ENCODE results near the gene SLC17A3.

SLC17A3 gene

DNA sequence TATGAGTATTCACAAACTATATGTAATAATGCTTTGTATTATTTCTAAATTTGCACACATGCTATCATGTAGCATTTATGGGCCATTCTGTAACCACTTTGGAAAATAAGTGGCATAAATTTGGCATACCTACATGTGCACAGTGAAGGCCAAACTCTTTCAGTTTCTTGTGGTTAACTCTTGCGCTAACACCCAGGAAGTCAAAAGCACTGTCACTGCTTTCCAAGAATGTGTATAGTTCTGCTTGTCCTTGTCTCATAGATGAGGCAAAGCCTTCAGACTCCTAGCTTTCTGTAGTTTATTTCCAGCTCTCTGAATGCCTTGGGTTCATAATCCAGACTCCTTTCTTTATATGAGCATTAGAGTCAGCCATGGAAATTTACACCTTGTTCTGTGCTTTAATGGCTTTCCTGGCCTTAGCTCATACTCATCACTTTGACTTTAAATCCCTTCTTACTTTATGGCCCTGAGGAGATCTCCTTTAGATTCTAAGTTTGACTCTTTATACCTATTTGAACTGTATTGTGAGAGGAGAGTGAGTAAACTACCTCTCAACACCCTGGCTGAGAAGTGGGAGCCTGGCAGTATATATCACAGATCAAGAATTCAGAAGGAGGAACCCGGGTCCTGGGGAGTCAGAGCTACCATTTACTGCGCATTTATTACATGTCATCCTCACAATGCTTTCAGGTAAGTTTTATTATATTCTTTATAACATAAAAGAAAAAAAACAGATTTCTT lies 949 bp upstream of the SLC17A3 start:
- no CpG with 5 or more reads among the region's 3 CpGs for WGBS (ENCODE audit: extremely low coverage, insufficient coverage, low lambda C conversion rate)
- H4K8ac ChIP-seq (ENCODE audit: low read depth, low read length): no peak overlapping the region

GRCh38 chr6:25872814-25873213 lies 1.2 kb downstream of the SLC17A3 start:
- H2BK15ac ChIP-seq (replicated peaks; ENCODE audit: low read depth): no peak overlapping the region
- no peaks in the 10 kb centered on the region for H3K36me3 ChIP-seq (ENCODE audit: control insufficient read depth, insufficient read depth, low read length)
- no CpG with 5 or more reads among the region's 1 CpG for WGBS (ENCODE audit: extremely low coverage, insufficient coverage, low lambda C conversion rate)
- no peak overlapping the region for H4K8ac ChIP-seq (ENCODE audit: low read depth, low read length)
- no peaks in the 10 kb centered on the region for H3K27me3 ChIP-seq (ENCODE audit: insufficient read depth, low read length, poor library complexity)
- no peaks in the 10 kb centered on the region for H3K79me2 ChIP-seq (ENCODE audit: control insufficient read depth, insufficient read depth, low read length)
- DNase-seq: peak; percentile 39
- H2AK5ac ChIP-seq (ENCODE audit: low read length): no peak overlapping the region
- H3K18ac ChIP-seq (ENCODE audit: low read length): no peak overlapping the region
- no peak overlapping the region for H3K56ac ChIP-seq (ENCODE audit: low read length)
- no peak overlapping the region for H3K4me3 ChIP-seq (ENCODE audit: low read length)
- no peak overlapping the region for H3K23ac ChIP-seq (ENCODE audit: low read length)
- no peak overlapping the region for H2BK120ac ChIP-seq (ENCODE audit: low read depth, low read length)
- H3K4ac ChIP-seq (ENCODE audit: low read depth, low read length): no peak overlapping the region
- no peak overlapping the region for H4K5ac ChIP-seq (ENCODE audit: low read length)
- no peak overlapping the region for H3K9ac ChIP-seq (ENCODE audit: low read length)
- no peak overlapping the region for H2BK5ac ChIP-seq (ENCODE audit: low read length)
- H3K4me1 ChIP-seq (ENCODE audit: control insufficient read depth, low read depth, low read length): no peaks in the 10 kb centered on the region
- H3K4me2 ChIP-seq (ENCODE audit: low read length): no peak overlapping the region
- no peak overlapping the region for H3K27ac ChIP-seq (ENCODE audit: low read depth, low read length)
- no peaks in the 10 kb centered on the region for H3K79me1 ChIP-seq (ENCODE audit: low read length)

More for the DNA sequence above, 949 bp upstream of the SLC17A3 start:
- H2BK5ac ChIP-seq (ENCODE audit: low read length): no peak overlapping the region
- H4K5ac ChIP-seq (ENCODE audit: low read length): no peak overlapping the region
- no peaks in the 10 kb centered on the region for H3K79me1 ChIP-seq (ENCODE audit: low read length)
- DNase-seq: no peak
- H2AK5ac ChIP-seq (ENCODE audit: low read length): no peak overlapping the region
- H3K4me2 ChIP-seq (ENCODE audit: low read length): no peak overlapping the region
- no peaks in the 10 kb centered on the region for H3K4me1 ChIP-seq (ENCODE audit: control insufficient read depth, low read depth, low read length)
- no peak overlapping the region for H3K4ac ChIP-seq (ENCODE audit: low read depth, low read length)
- H3K18ac ChIP-seq (ENCODE audit: low read length): no peak overlapping the region
- H3K36me3 ChIP-seq (ENCODE audit: control insufficient read depth, insufficient read depth, low read length): no peaks in the 10 kb centered on the region
- no peaks in the 10 kb centered on the region for H3K27me3 ChIP-seq (ENCODE audit: insufficient read depth, low read length, poor library complexity)
- no peak overlapping the region for H3K56ac ChIP-seq (ENCODE audit: low read length)
- no peak overlapping the region for H2BK120ac ChIP-seq (ENCODE audit: low read depth, low read length)
- no peak overlapping the region for H3K23ac ChIP-seq (ENCODE audit: low read length)
- no peak overlapping the region for H2BK15ac ChIP-seq (replicated peaks; ENCODE audit: low read depth)
- H3K79me2 ChIP-seq (ENCODE audit: control insufficient read depth, insufficient read depth, low read length): no peaks in the 10 kb centered on the region
- H3K4me3 ChIP-seq (ENCODE audit: low read length): no peak overlapping the region
- H3K9ac ChIP-seq (ENCODE audit: low read length): no peak overlapping the region
- H3K27ac ChIP-seq (ENCODE audit: low read depth, low read length): no peak overlapping the region

GRCh38 chr6:25869840-25870239 lies 4.2 kb downstream of the SLC17A3 start:
- no peak overlapping the region for H2BK120ac ChIP-seq (ENCODE audit: low read depth, low read length)
- H3K4me1 ChIP-seq (ENCODE audit: control insufficient read depth, low read depth, low read length): no peaks in the 10 kb centered on the region
- H3K4me2 ChIP-seq (ENCODE audit: low read length): no peak overlapping the region
- no peak overlapping the region for H2BK5ac ChIP-seq (ENCODE audit: low read length)
- H3K4ac ChIP-seq (ENCODE audit: low read depth, low read length): no peak overlapping the region
- WGBS (ENCODE audit: extremely low coverage, insufficient coverage, low lambda C conversion rate): no CpG with 5 or more reads among the region's 1 CpG
- no peak overlapping the region for H2BK15ac ChIP-seq (replicated peaks; ENCODE audit: low read depth)
- no peaks in the 10 kb centered on the region for H3K27me3 ChIP-seq (ENCODE audit: insufficient read depth, low read length, poor library complexity)
- no peaks in the 10 kb centered on the region for H3K79me2 ChIP-seq (ENCODE audit: control insufficient read depth, insufficient read depth, low read length)
- H4K8ac ChIP-seq (ENCODE audit: low read depth, low read length): no peak overlapping the region
- H3K4me3 ChIP-seq (ENCODE audit: low read length): no peak overlapping the region
- no peaks in the 10 kb centered on the region for H3K36me3 ChIP-seq (ENCODE audit: control insufficient read depth, insufficient read depth, low read length)
- H4K5ac ChIP-seq (ENCODE audit: low read length): no peak overlapping the region
- no peak overlapping the region for H3K18ac ChIP-seq (ENCODE audit: low read length)
- no peak overlapping the region for H2AK5ac ChIP-seq (ENCODE audit: low read length)
- no peak overlapping the region for H3K56ac ChIP-seq (ENCODE audit: low read length)
- H3K9ac ChIP-seq (ENCODE audit: low read length): no peak overlapping the region
- no peak overlapping the region for H3K23ac ChIP-seq (ENCODE audit: low read length)
- no peak overlapping the region for H3K27ac ChIP-seq (ENCODE audit: low read depth, low read length)
- no peaks in the 10 kb centered on the region for H3K79me1 ChIP-seq (ENCODE audit: low read length)
- no peak for DNase-seq

GRCh38 chr6:25868436-25869183 lies 5.4 kb downstream of the SLC17A3 start:
- H2BK120ac ChIP-seq (ENCODE audit: low read depth, low read length): no peak overlapping the region
- H3K79me1 ChIP-seq (ENCODE audit: low read length): no peaks in the 10 kb centered on the region
- no peak overlapping the region for H3K4me2 ChIP-seq (ENCODE audit: low read length)
- H3K18ac ChIP-seq (ENCODE audit: low read length): no peak overlapping the region
- no peaks in the 10 kb centered on the region for H3K79me2 ChIP-seq (ENCODE audit: control insufficient read depth, insufficient read depth, low read length)
- H4K8ac ChIP-seq (ENCODE audit: low read depth, low read length): no peak overlapping the region
- no peak overlapping the region for H3K23ac ChIP-seq (ENCODE audit: low read length)
- DNase-seq: no peak
- no peak overlapping the region for H3K27ac ChIP-seq (ENCODE audit: low read depth, low read length)
- H3K36me3 ChIP-seq (ENCODE audit: control insufficient read depth, insufficient read depth, low read length): no peaks in the 10 kb centered on the region
- H3K56ac ChIP-seq (ENCODE audit: low read length): no peak overlapping the region
- H3K4ac ChIP-seq (ENCODE audit: low read depth, low read length): no peak overlapping the region
- H4K5ac ChIP-seq (ENCODE audit: low read length): no peak overlapping the region
- H3K27me3 ChIP-seq (ENCODE audit: insufficient read depth, low read length, poor library complexity): no peaks in the 10 kb centered on the region
- H3K4me3 ChIP-seq (ENCODE audit: low read length): no peak overlapping the region
- no peak overlapping the region for H2BK15ac ChIP-seq (replicated peaks; ENCODE audit: low read depth)
- no peak overlapping the region for H2BK5ac ChIP-seq (ENCODE audit: low read length)
- H2AK5ac ChIP-seq (ENCODE audit: low read length): no peak overlapping the region
- no peak overlapping the region for H3K9ac ChIP-seq (ENCODE audit: low read length)
- H3K4me1 ChIP-seq (ENCODE audit: control insufficient read depth, low read depth, low read length): no peaks in the 10 kb centered on the region
- no CpG with 5 or more reads among the region's 3 CpGs for WGBS (ENCODE audit: extremely low coverage, insufficient coverage, low lambda C conversion rate)

GRCh38 chr6:25866011-25866410 lies 8.0 kb downstream of the SLC17A3 start:
- no peak overlapping the region for H3K27ac ChIP-seq (ENCODE audit: low read depth, low read length)
- H2BK120ac ChIP-seq (ENCODE audit: low read depth, low read length): no peak overlapping the region
- no peaks in the 10 kb centered on the region for H3K4me1 ChIP-seq (ENCODE audit: control insufficient read depth, low read depth, low read length)
- WGBS (ENCODE audit: extremely low coverage, insufficient coverage, low lambda C conversion rate): no CpG with 5 or more reads among the region's 3 CpGs
- DNase-seq: no peak
- no peak overlapping the region for H3K56ac ChIP-seq (ENCODE audit: low read length)
- H3K9ac ChIP-seq (ENCODE audit: low read length): no peak overlapping the region
- no peaks in the 10 kb centered on the region for H3K36me3 ChIP-seq (ENCODE audit: control insufficient read depth, insufficient read depth, low read length)
- H2BK5ac ChIP-seq (ENCODE audit: low read length): no peak overlapping the region
- H3K27me3 ChIP-seq (ENCODE audit: insufficient read depth, low read length, poor library complexity): no peaks in the 10 kb centered on the region
- no peak overlapping the region for H2BK15ac ChIP-seq (replicated peaks; ENCODE audit: low read depth)
- H3K4me2 ChIP-seq (ENCODE audit: low read length): no peak overlapping the region
- H3K4me3 ChIP-seq (ENCODE audit: low read length): no peak overlapping the region
- no peak overlapping the region for H2AK5ac ChIP-seq (ENCODE audit: low read length)
- H4K5ac ChIP-seq (ENCODE audit: low read length): no peak overlapping the region
- no peak overlapping the region for H3K18ac ChIP-seq (ENCODE audit: low read length)
- H3K23ac ChIP-seq (ENCODE audit: low read length): no peak overlapping the region
- no peak overlapping the region for H4K8ac ChIP-seq (ENCODE audit: low read depth, low read length)
- H3K4ac ChIP-seq (ENCODE audit: low read depth, low read length): no peak overlapping the region
- H3K79me2 ChIP-seq (ENCODE audit: control insufficient read depth, insufficient read depth, low read length): no peaks in the 10 kb centered on the region
- H3K79me1 ChIP-seq (ENCODE audit: low read length): no peaks in the 10 kb centered on the region
